ENCODE measurements around the gene TBCK. TPM values are rescaled to one million over a fixed set of nuclear protein-coding genes. Genes with fewer than 3 reads are reported as not detected.

TBCK gene
- polyA plus RNA-seq, 1 of the 3 experiments (the other 2 are of a cell fraction): 14.6 TPM

- Histone ChIP-seq H3K27me3 (ENCODE audit: insufficient read depth) (no peaks in the 10 kb centered on the region), H3K36me3 (replicated peaks in 1 of 2; ENCODE audit: control insufficient read depth in 1 of 2, insufficient read depth in 2 of 2, low read length in 1 of 2) (peaks cover 0 to 7% of the 10 kb centered on the region in 2 experiments), H4K20me1 (ENCODE audit: insufficient read depth) (no peaks in the 10 kb centered on the region), H3K79me2 (ENCODE audit: insufficient read depth) (no peaks in the 10 kb centered on the region), H3K27ac (ENCODE audit: low read depth in 2 of 2, low read length in 1 of 2) (peak overlapping the region; percentile 31 to 55; a peak in 3 of 4 replicates), H3K4me2 (no peak overlapping the region), H3K4me1 (ENCODE audit: control insufficient read depth in 1 of 2, insufficient read depth in 2 of 2, low read depth in 1 of 2, low read length in 1 of 2) (no peaks in the 10 kb centered on the region; a peak in 2 of 4 replicates), H3K9me2 (no peaks in the 10 kb centered on the region), H3K4me3 (ENCODE audit: low read depth in 2 of 2, low read length in 1 of 2) (no peak overlapping the region), H3K9me3 (no peaks in the 10 kb centered on the region), H3K9ac (no peak overlapping the region), H2AFZ (ENCODE audit: low read depth) (no peak overlapping the region), H3F3A (replicated peaks; ENCODE audit: insufficient read depth) (no peaks in the 10 kb centered on the region)
- POLR2A ChIA-PET: no interaction called here
- CTCF ChIA-PET: no interaction called here
- no peak for DNase-seq
- WGBS (ENCODE audit: low lambda C conversion rate): 90% methylated on average over 2 of the region's 2 CpGs
- no peak for TF ChIP-seq MAX (IDR thresholded peaks at IDR 0.05; ENCODE audit: low read depth)
- TF ChIP-seq ELF1 (IDR thresholded peaks at IDR 0.05): no peak
- TF ChIP-seq GABPA (IDR thresholded peaks at IDR 0.05; ENCODE audit: low read depth): no peak
- no peak for TF ChIP-seq MXI1 (IDR thresholded peaks at IDR 0.05; ENCODE audit: low read depth, low read length)
- TF ChIP-seq GATA2 (CRISPR knock-in tag; IDR thresholded peaks at IDR 0.05): no peak
- TF ChIP-seq NRF1 (IDR thresholded peaks at IDR 0.05; ENCODE audit: low read depth, low read length): no peak
- no peak for TF ChIP-seq EZH2phosphoT487 (IDR thresholded peaks at IDR 0.05; ENCODE audit: borderline replicate concordance, low read depth)
- no peak for TF ChIP-seq YY1 (IDR thresholded peaks at IDR 0.05; ENCODE audit: low read depth)
- no peak for TF ChIP-seq ZBTB33 (IDR thresholded peaks at IDR 0.05; ENCODE audit: borderline replicate concordance, low read depth)
- no peak for TF ChIP-seq RAD21 (IDR thresholded peaks at IDR 0.05; ENCODE audit: low read length)
- TF ChIP-seq REST (IDR thresholded peaks at IDR 0.05; ENCODE audit: low read depth, low read length): no peak
- TF ChIP-seq TEAD4 (IDR thresholded peaks at IDR 0.05; ENCODE audit: borderline replicate concordance, insufficient read depth): no peak
- no peak for TF ChIP-seq EP300 (IDR thresholded peaks at IDR 0.05; ENCODE audit: borderline replicate concordance in 1 of 2, low read depth in 1 of 2, low read length in 1 of 2)
- TF ChIP-seq SIN3A (IDR thresholded peaks at IDR 0.05; ENCODE audit: borderline replicate concordance, low read depth, low read length): no peak
Observed at GRCh38 chr4:106048250-106048971, 267.6 kb downstream of the TBCK start.

Measured in SK-N-SH (cell line).